Liver (tissue), 9 donors: ENCODE results near the gene PDE4C. TPM values are rescaled to one million over a fixed set of nuclear protein-coding genes. Genes with fewer than 3 reads are reported as not detected.

Experiments used
- DNase-seq: peaks from one replicate; pipeline ENCODE4 v3.0.0-alpha.2; 2017; ENCODE audit warnings: low spot score
- H3K27ac ChIP-seq, 2 donors: one replicate each; pipeline ENCODE4 v1.7.0; 2013; ENCODE audit warnings: inconsistent platforms in 2 of 2, low read length in 2 of 2, control low read depth in 1 of 2, low read depth in 1 of 2, mild to moderate bottlenecking in 1 of 2
- H3K27me3 ChIP-seq, 4 donors: one replicate each; pipeline versions ENCODE4 v1.6.1 to v1.7.0; 2013; ENCODE audit warnings: low read length in 3 of 4, inconsistent platforms in 1 of 4, mild to moderate bottlenecking in 1 of 4, moderate library complexity in 1 of 4; ENCODE audit not compliant: control insufficient read depth in 4 of 4, insufficient read depth in 4 of 4
- H3K36me3 ChIP-seq, 4 donors: one replicate each; pipeline versions ENCODE4 v1.6.1 to v1.7.0; 2013; ENCODE audit warnings: low read length in 3 of 4, mild to moderate bottlenecking in 3 of 4, low read depth in 1 of 4, moderate library complexity in 1 of 4; ENCODE audit not compliant: control insufficient read depth in 4 of 4, insufficient read depth in 3 of 4
- H3K4me1 ChIP-seq, 4 donors: one replicate each; pipeline versions ENCODE4 v1.6.1 to v1.7.0; 2013; ENCODE audit warnings: low read length in 3 of 4, mild to moderate bottlenecking in 3 of 4, moderate library complexity in 1 of 4; ENCODE audit not compliant: control insufficient read depth in 4 of 4, insufficient read depth in 4 of 4
- H3K4me3 ChIP-seq, 3 donors: one replicate each; pipeline versions ENCODE4 v1.6.1 to v1.7.0; 2013; ENCODE audit warnings: low read length in 3 of 3, control low read depth in 1 of 3, low read depth in 1 of 3, mild to moderate bottlenecking in 1 of 3
- H3K9ac ChIP-seq, 2 donors: one replicate each; pipeline ENCODE4 v1.7.0; 2013; ENCODE audit warnings: low read length in 2 of 2, mild to moderate bottlenecking in 2 of 2, moderate library complexity in 2 of 2, control low read depth in 1 of 2, low read depth in 1 of 2
- H3K9me3 ChIP-seq, 4 donors: one replicate each; pipeline versions ENCODE4 v1.6.1 to v1.7.0; 2013; ENCODE audit warnings: low read length in 3 of 4; ENCODE audit not compliant: control insufficient read depth in 4 of 4
- ATF3 ChIP-seq: IDR thresholded peaks from 2 replicates; pipeline ENCODE4 v1.6.1; 2016; ENCODE audit warnings: antibody characterized with exemption
- CTCF ChIP-seq: fragments of 150-350 bp; IDR thresholded peaks from 2 replicates; pipeline ENCODE4 v1.5.1; 2017; ENCODE audit warnings: improper control_type of control experiment, low read depth, low read length; ENCODE audit not compliant: missing input control
- EGR1 ChIP-seq, 2 donors: IDR thresholded peaks; 2 replicates each; pipeline ENCODE4 v1.6.1; 2016 to 2018; ENCODE audit warnings: antibody characterized with exemption in 2 of 2, low read depth in 2 of 2
- FOXA1 ChIP-seq: IDR thresholded peaks from 2 replicates; pipeline ENCODE4 v1.6.1; 2016; ENCODE audit warnings: antibody characterized with exemption
- FOXA2 ChIP-seq: IDR thresholded peaks from 2 replicates; pipeline ENCODE4 v1.6.1; 2016; ENCODE audit warnings: antibody characterized with exemption
- GABPA ChIP-seq, 2 donors: IDR thresholded peaks in 1 of 2; conservative IDR thresholded peaks in 1 of 2; 2 replicates each; pipeline ENCODE4 v1.6.1; 2016; ENCODE audit warnings: antibody characterized with exemption in 2 of 2, mild to moderate bottlenecking in 1 of 2, moderate library complexity in 1 of 2
- HNF4A ChIP-seq, 2 donors: conservative IDR thresholded peaks; 2 replicates each; pipeline ENCODE4 v1.6.1; 2016; ENCODE audit warnings: antibody characterized with exemption in 2 of 2, mild to moderate bottlenecking in 2 of 2
- HNF4G ChIP-seq: IDR thresholded peaks from 2 replicates; pipeline ENCODE4 v1.6.1; 2016; ENCODE audit warnings: antibody characterized with exemption
- JUND ChIP-seq, 2 donors: IDR thresholded peaks; 2 replicates each; pipeline ENCODE4 v1.6.1; 2016; ENCODE audit warnings: antibody characterized with exemption in 2 of 2
- NR2F2 ChIP-seq: IDR thresholded peaks from 2 replicates; pipeline ENCODE4 v1.6.1; 2016; ENCODE audit warnings: antibody characterized with exemption
- RAD21 ChIP-seq, 2 donors: IDR thresholded peaks; 2 replicates each; pipeline ENCODE4 v1.6.1; 2016; ENCODE audit warnings: antibody characterized with exemption in 2 of 2, mild to moderate bottlenecking in 2 of 2
- RXRA ChIP-seq, 2 donors: IDR thresholded peaks; 2 replicates each; pipeline ENCODE4 v1.6.1; 2017 to 2018; ENCODE audit warnings: antibody characterized with exemption in 2 of 2, mild to moderate bottlenecking in 1 of 2
- SP1 ChIP-seq: IDR thresholded peaks from 2 replicates; pipeline ENCODE4 v1.6.1; 2018; ENCODE audit warnings: antibody characterized with exemption, mild to moderate bottlenecking
- TAF1 ChIP-seq: conservative IDR thresholded peaks from 2 replicates; pipeline ENCODE4 v1.6.1; 2016; ENCODE audit warnings: antibody characterized with exemption, mild to moderate bottlenecking
- YY1 ChIP-seq: IDR thresholded peaks from 2 replicates; pipeline ENCODE4 v1.6.1; 2016; ENCODE audit warnings: antibody characterized with exemption, mild to moderate bottlenecking
- ZBTB33 ChIP-seq: IDR thresholded peaks from 2 replicates; pipeline ENCODE4 v1.6.1; 2016; ENCODE audit warnings: antibody characterized with exemption
- WGBS: extraction: QIAGEN DNeasy Blood & Tissue Kit; methylation state at CpG from one replicate; pipeline ENCODE4 v1.1.7; 2013; 5-methylcytosine and 5-hydroxymethylcytosine counted together
- polyA plus RNA-seq, 2 donors: library from polyadenylated mRNA; stranded (reverse) in 1 of 2; unstranded in 1 of 2; fragments of 200-250 nt in 1 of 2; fragments of >200 nt in 1 of 2; fragmentation: Nextera tagmentation in 1 of 2; extraction: Ambion mirVana in 1 of 2; gene quantifications; one replicate each; pipeline versions ENCODE4 v1.2.1 to v1.2.3, GENCODE V29; 2013 to 2015
- total RNA-seq, 2 donors: library from RNA; depleted of rRNA; stranded (reverse); fragments of >200 nt; gene quantifications; one replicate each; pipeline ENCODE4 v1.2.3, GENCODE V29; 2014
- TF ChIP-seq, protein P1 (sequence below): IDR thresholded peaks from 2 replicates; pipeline ENCODE4 v1.6.1; 2016; ENCODE audit warnings: antibody characterized with exemption
- TF ChIP-seq, protein P2 (sequence below): IDR thresholded peaks from 2 replicates; pipeline ENCODE4 v1.6.1; 2016; ENCODE audit warnings: antibody characterized with exemption, mild to moderate bottlenecking
- donor health status: healthy.
- donor health status: healthy.
- donor health status: healthy.
- donor health status: healthy.
- donor health status: healthy.

The PDE4C gene
- total and polyA plus RNA-seq, 4 donors = 0.23 to 0.75 (median 0.51) TPM; not detected in 1

DNA sequence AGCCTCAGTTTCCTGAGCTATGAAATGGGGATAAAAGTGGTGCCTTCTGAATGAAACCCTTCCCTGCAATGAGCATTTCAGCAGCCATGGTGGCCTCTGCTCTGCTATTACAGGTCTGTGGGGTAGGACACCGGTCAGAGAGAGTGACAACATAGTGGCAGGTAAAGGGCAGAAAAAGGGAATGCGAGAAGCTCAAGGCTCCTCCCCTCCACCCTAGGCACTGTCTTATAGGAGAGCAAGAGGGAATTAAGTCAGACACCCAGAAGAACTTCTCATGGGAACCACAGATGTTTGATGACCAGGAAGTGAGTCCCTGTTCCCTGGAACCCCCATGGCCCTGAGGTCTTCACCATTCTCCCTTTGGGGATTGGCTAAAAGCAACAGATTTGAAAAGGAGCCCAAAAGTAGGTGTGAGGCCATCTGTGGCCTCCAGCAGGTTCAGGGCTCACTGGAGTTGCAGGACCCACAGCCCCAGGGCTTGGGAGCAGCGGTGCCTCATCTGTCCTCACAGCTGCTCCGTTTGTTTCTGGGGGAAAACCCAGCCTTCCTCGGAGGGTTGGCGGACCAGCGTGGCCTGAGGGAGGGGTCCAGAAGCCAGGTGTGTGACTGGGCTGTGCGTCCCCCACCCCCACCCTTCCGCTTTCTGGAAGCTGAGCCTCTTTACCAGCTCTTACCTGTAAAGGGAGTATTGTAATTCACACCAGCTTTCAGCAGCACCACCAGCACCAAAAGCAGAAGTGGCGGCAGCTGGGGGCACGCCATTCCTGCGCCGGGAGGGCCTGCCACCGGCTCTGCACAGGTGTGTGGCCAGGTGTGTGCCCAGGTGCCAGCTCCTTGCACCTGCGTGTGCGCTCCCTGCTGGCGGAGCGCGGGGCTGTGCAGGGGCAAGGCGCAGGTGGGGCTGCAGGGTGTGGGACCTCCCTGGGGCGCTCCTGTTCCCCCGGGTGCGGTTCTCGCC is 28.6 kb upstream of the PDE4C start:
- 20% methylated on average over 24 of the region's 24 CpGs for WGBS
- H3K9ac ChIP-seq = no peak overlapping the region
- no peak overlapping the region for H3K27ac ChIP-seq
- H3K4me1 ChIP-seq = no peaks in the 10 kb centered on the region
- H3K9me3 ChIP-seq = no peaks in the 10 kb centered on the region
- H3K4me3 ChIP-seq = no peak overlapping the region
- H3K27me3 ChIP-seq = no peaks in the 10 kb centered on the region
- no peaks in the 10 kb centered on the region for H3K36me3 ChIP-seq
- TF ChIP-seq YY1 (no peak), TAF1 (no peak), ZBTB33 (no peak), RAD21 (IDR thresholded peaks at IDR 0.05) (no peak), JUND (IDR thresholded peaks at IDR 0.05) (no peak), RXRA (IDR thresholded peaks at IDR 0.05) (no peak), HNF4G (no peak), CTCF (no peak), HNF4A (conservative IDR thresholded peaks at IDR 0.05) (no peak), SP1 (no peak), NR2F2 (no peak), FOXA2 (no peak), EGR1 (IDR thresholded peaks at IDR 0.05; ENCODE audit: low read depth in 2 of 2) (no peak), ATF3 (no peak), FOXA1 (no peak), GABPA (IDR thresholded peaks at IDR 0.05 in 1 of 2, conservative IDR thresholded peaks at IDR 0.05 in 1 of 2) (no peak)
- TF ChIP-seq, protein P1, sequence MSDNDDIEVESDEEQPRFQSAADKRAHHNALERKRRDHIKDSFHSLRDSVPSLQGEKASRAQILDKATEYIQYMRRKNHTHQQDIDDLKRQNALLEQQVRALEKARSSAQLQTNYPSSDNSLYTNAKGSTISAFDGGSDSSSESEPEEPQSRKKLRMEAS = no peak
- TF ChIP-seq, protein P2, sequence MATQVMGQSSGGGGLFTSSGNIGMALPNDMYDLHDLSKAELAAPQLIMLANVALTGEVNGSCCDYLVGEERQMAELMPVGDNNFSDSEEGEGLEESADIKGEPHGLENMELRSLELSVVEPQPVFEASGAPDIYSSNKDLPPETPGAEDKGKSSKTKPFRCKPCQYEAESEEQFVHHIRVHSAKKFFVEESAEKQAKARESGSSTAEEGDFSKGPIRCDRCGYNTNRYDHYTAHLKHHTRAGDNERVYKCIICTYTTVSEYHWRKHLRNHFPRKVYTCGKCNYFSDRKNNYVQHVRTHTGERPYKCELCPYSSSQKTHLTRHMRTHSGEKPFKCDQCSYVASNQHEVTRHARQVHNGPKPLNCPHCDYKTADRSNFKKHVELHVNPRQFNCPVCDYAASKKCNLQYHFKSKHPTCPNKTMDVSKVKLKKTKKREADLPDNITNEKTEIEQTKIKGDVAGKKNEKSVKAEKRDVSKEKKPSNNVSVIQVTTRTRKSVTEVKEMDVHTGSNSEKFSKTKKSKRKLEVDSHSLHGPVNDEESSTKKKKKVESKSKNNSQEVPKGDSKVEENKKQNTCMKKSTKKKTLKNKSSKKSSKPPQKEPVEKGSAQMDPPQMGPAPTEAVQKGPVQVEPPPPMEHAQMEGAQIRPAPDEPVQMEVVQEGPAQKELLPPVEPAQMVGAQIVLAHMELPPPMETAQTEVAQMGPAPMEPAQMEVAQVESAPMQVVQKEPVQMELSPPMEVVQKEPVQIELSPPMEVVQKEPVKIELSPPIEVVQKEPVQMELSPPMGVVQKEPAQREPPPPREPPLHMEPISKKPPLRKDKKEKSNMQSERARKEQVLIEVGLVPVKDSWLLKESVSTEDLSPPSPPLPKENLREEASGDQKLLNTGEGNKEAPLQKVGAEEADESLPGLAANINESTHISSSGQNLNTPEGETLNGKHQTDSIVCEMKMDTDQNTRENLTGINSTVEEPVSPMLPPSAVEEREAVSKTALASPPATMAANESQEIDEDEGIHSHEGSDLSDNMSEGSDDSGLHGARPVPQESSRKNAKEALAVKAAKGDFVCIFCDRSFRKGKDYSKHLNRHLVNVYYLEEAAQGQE = no peak
- no peak for DNase-seq
